CD8-positive, alpha-beta memory T cell (primary cell): Measurements from ENCODE around the gene SLC2A10. TPM values are rescaled to one million over a fixed set of nuclear protein-coding genes. Genes with fewer than 3 reads are reported as not detected.

Experiments
- CTCF ChIA-PET: fragments of 350-600 bp; sonication (Branson Sonifier 250); formaldehyde crosslinking; loops from one replicate; lab custom pipeline; 2021; ENCODE audit warnings: antibody characterized with exemption; lab: Charles Lee
- POLR2A ChIA-PET: fragments of 350-600 bp; sonication (Branson Sonifier 250); formaldehyde crosslinking; loops from one replicate; lab custom pipeline; 2021; ENCODE audit warnings: antibody characterized with exemption; lab: Charles Lee
- DNase-seq, 5 donors: peaks; one replicate each; pipeline versions ENCODE4 v3.0.0 to v3.0.0-alpha.2; 2020 to 2022; ENCODE audit warnings: mixed read lengths in 1 of 5
- H3K27ac ChIP-seq: one replicate; pipeline ENCODE4 v1.7.0; 2013; ENCODE audit warnings: low read depth, mild to moderate bottlenecking, low read length, moderate library complexity
- H3K27me3 ChIP-seq: 2 replicates; pipeline ENCODE4 v1.7.0; 2013; ENCODE audit warnings: low read length, mild to moderate bottlenecking; ENCODE audit not compliant: insufficient read depth, poor library complexity, severe bottlenecking
- H3K36me3 ChIP-seq: 2 replicates; pipeline ENCODE4 v1.7.0; 2013; ENCODE audit warnings: mild to moderate bottlenecking, low read length, moderate library complexity; ENCODE audit not compliant: insufficient read depth
- H3K4me1 ChIP-seq: 2 replicates; pipeline ENCODE4 v1.7.0; 2013; ENCODE audit warnings: mild to moderate bottlenecking, low read length, moderate library complexity; ENCODE audit not compliant: insufficient read depth
- H3K4me3 ChIP-seq: 2 replicates; pipeline ENCODE4 v1.7.0; 2013; ENCODE audit warnings: mild to moderate bottlenecking, low read length
- H3K9me3 ChIP-seq: 2 replicates; pipeline ENCODE4 v1.7.0; 2013; ENCODE audit warnings: mild to moderate bottlenecking, low read length
- H3K27ac Mint-ChIP-seq, 8 donors: one replicate each; pipeline ENCODE4 v1.8.0; 2020 to 2021; ENCODE audit warnings: mixed read lengths in 8 of 8, mild to moderate bottlenecking in 6 of 8, inconsistent platforms in 3 of 8, moderate library complexity in 3 of 8
- H3K27me3 Mint-ChIP-seq, 2 donors: one replicate each; pipeline ENCODE4 v1.8.0; 2020 to 2021; ENCODE audit warnings: mixed read lengths in 2 of 2, mild to moderate bottlenecking in 1 of 2, moderate library complexity in 1 of 2
- H3K36me3 Mint-ChIP-seq, 3 donors: one replicate each; pipeline ENCODE4 v1.8.0; 2020 to 2021; ENCODE audit warnings: mixed read lengths in 3 of 3, inconsistent platforms in 1 of 3, mild to moderate bottlenecking in 1 of 3
- H3K4me1 Mint-ChIP-seq, 3 donors: one replicate each; pipeline ENCODE4 v1.8.0; 2020 to 2021; ENCODE audit warnings: mixed read lengths in 3 of 3, inconsistent platforms in 1 of 3, mild to moderate bottlenecking in 1 of 3
- H3K4me3 Mint-ChIP-seq, 7 donors: one replicate each; pipeline ENCODE4 v1.8.0; 2020 to 2021; ENCODE audit warnings: mixed read lengths in 7 of 7, mild to moderate bottlenecking in 6 of 7, moderate library complexity in 4 of 7, inconsistent platforms in 2 of 7
- H3K9me3 Mint-ChIP-seq, 5 donors: one replicate each; pipeline ENCODE4 v1.8.0; 2020 to 2022; ENCODE audit warnings: mixed read lengths in 5 of 5, mild to moderate bottlenecking in 3 of 5, moderate library complexity in 2 of 5, inconsistent platforms in 1 of 5
- polyA plus RNA-seq: library from polyadenylated mRNA; unstranded; fragments of 300-500 nt; fragmentation: Illumina TruSeq; gene quantifications from one replicate; pipeline ENCODE4 v1.2.3, GENCODE V29; 2021
- total RNA-seq, 2 experiments: library from RNA; stranded (reverse); gene quantifications; one replicate each; pipeline ENCODE4 v1.2.3, GENCODE V29; 2021

Gene SLC2A10
- total and polyA plus RNA-seq, 3 experiments from 2014 or later, result 0.05 TPM; not detected in 2

GRCh38 chr20:46752728-46753127 is 43.3 kb downstream of the SLC2A10 start:
- H3K4me1 ChIP-seq, result no peaks in the 10 kb centered on the region
- POLR2A ChIA-PET, result no interaction called here
- H3K27ac Mint-ChIP-seq, result no peak overlapping the region
- peaks cover 12 to 36% of the 10 kb centered on the region in 2 donors for H3K27me3 Mint-ChIP-seq
- no peak overlapping the region for H3K4me3 ChIP-seq
- no peaks in the 10 kb centered on the region for H3K36me3 ChIP-seq
- H3K4me1 Mint-ChIP-seq, result no peaks in the 10 kb centered on the region
- no peaks in the 10 kb centered on the region for H3K9me3 Mint-ChIP-seq
- CTCF ChIA-PET, result interaction anchor here (1.7 kb wide), 1 partner anchor 13 kb away, joined by 4 read pairs; no protein-coding TSS in a partner anchor
- no peaks in the 10 kb centered on the region for H3K36me3 Mint-ChIP-seq
- no peak overlapping the region for H3K4me3 Mint-ChIP-seq
- no peak overlapping the region for H3K27ac ChIP-seq
- H3K9me3 ChIP-seq, result no peaks in the 10 kb centered on the region
- H3K27me3 ChIP-seq, result no peaks in the 10 kb centered on the region
- DNase-seq, result peak in 4 of 5 donors; percentile 7 to 54 (median 24)

GRCh38 chr20:46755483-46756413 is 46.3 kb downstream of the SLC2A10 start:
- Histone ChIP-seq H3K9me3 (no peaks in the 10 kb centered on the region), H3K4me3 (no peak overlapping the region), H3K27ac (no peak overlapping the region), H3K36me3 (no peaks in the 10 kb centered on the region), H3K4me1 (no peaks in the 10 kb centered on the region), H3K27me3 (no peaks in the 10 kb centered on the region)
- H3K9me3 Mint-ChIP-seq, result no peaks in the 10 kb centered on the region
- ChIA-PET POLR2A (no interaction called here), CTCF (no interaction called here)
- H3K4me3 Mint-ChIP-seq, result no peak overlapping the region
- no peak for DNase-seq
- H3K4me1 Mint-ChIP-seq, result peaks cover 5 to 7% (median 5%) of the 10 kb centered on the region in 3 donors
- peaks cover 12 to 25% of the 10 kb centered on the region in 2 donors for H3K27me3 Mint-ChIP-seq
- no peaks in the 10 kb centered on the region for H3K36me3 Mint-ChIP-seq
- peak overlapping the region in 2 of 8 donors; percentile 4 to 43 for H3K27ac Mint-ChIP-seq

- ChIA-PET CTCF (no interaction called here), POLR2A (no interaction called here)
- no peak overlapping the region for H3K27ac ChIP-seq
- DNase-seq, result no peak
- Mint-ChIP-seq H3K27ac (no peak overlapping the region), H3K4me1 (peaks cover 5 to 7% (median 5%) of the 10 kb centered on the region in 3 donors), H3K27me3 (peaks cover 7 to 29% of the 10 kb centered on the region in 2 donors), H3K9me3 (no peaks in the 10 kb centered on the region), H3K36me3 (no peaks in the 10 kb centered on the region), H3K4me3 (no peak overlapping the region)
- no peaks in the 10 kb centered on the region for H3K4me1 ChIP-seq
- H3K4me3 ChIP-seq, result no peak overlapping the region
- no peaks in the 10 kb centered on the region for H3K27me3 ChIP-seq
- no peaks in the 10 kb centered on the region for H3K36me3 ChIP-seq
- H3K9me3 ChIP-seq, result no peaks in the 10 kb centered on the region
These were observed 47.0 kb downstream of the SLC2A10 start for GRCh38 chr20:46756419-46756818.

GRCh38 chr20:46757135-46757534 is 47.7 kb downstream of the SLC2A10 start:
- no peak for DNase-seq
- Mint-ChIP-seq H3K36me3 (no peaks in the 10 kb centered on the region), H3K4me1 (peaks cover 5 to 7% (median 5%) of the 10 kb centered on the region in 3 donors), H3K27ac (no peak overlapping the region), H3K4me3 (no peak overlapping the region), H3K9me3 (no peaks in the 10 kb centered on the region), H3K27me3 (peaks cover 4 to 26% of the 10 kb centered on the region in 2 donors)
- Histone ChIP-seq H3K27me3 (no peaks in the 10 kb centered on the region), H3K36me3 (no peaks in the 10 kb centered on the region), H3K9me3 (no peaks in the 10 kb centered on the region), H3K4me3 (no peak overlapping the region), H3K4me1 (no peaks in the 10 kb centered on the region), H3K27ac (no peak overlapping the region)
- ChIA-PET CTCF (no interaction called here), POLR2A (no interaction called here)

GRCh38 chr20:46757754-46758678 is 48.6 kb downstream of the SLC2A10 start:
- peaks cover 5 to 7% (median 5%) of the 10 kb centered on the region in 3 donors for H3K4me1 Mint-ChIP-seq
- H3K27me3 Mint-ChIP-seq, result peaks cover 6 to 25% of the 10 kb centered on the region in 2 donors
- ChIA-PET CTCF (no interaction called here), POLR2A (no interaction called here)
- no peaks in the 10 kb centered on the region for H3K27me3 ChIP-seq
- H3K9me3 Mint-ChIP-seq, result no peaks in the 10 kb centered on the region
- no peaks in the 10 kb centered on the region for H3K4me1 ChIP-seq
- H3K4me3 Mint-ChIP-seq, result no peak overlapping the region
- peak; percentile 15 to 65 (median 27) for DNase-seq
- H3K27ac ChIP-seq, result no peak overlapping the region
- H3K36me3 ChIP-seq, result no peaks in the 10 kb centered on the region
- H3K9me3 ChIP-seq, result no peaks in the 10 kb centered on the region
- H3K36me3 Mint-ChIP-seq, result no peaks in the 10 kb centered on the region
- H3K4me3 ChIP-seq, result no peak overlapping the region
- no peak overlapping the region for H3K27ac Mint-ChIP-seq

GRCh38 chr20:46758929-46759669 is 49.6 kb downstream of the SLC2A10 start:
- DNase-seq, result no peak
- Mint-ChIP-seq H3K36me3 (no peaks in the 10 kb centered on the region), H3K27ac (peak overlapping the region in 2 of 8 donors; percentile 7 to 72), H3K9me3 (no peaks in the 10 kb centered on the region), H3K4me1 (peaks cover 5 to 7% (median 5%) of the 10 kb centered on the region in 3 donors), H3K27me3 (peaks cover 6 to 25% of the 10 kb centered on the region in 2 donors), H3K4me3 (no peak overlapping the region)
- no peaks in the 10 kb centered on the region for H3K36me3 ChIP-seq
- peaks cover 4% of the 10 kb centered on the region for H3K27me3 ChIP-seq
- H3K27ac ChIP-seq, result no peak overlapping the region
- POLR2A ChIA-PET, result no interaction called here
- no peak overlapping the region for H3K4me3 ChIP-seq
- H3K9me3 ChIP-seq, result no peaks in the 10 kb centered on the region
- H3K4me1 ChIP-seq, result no peaks in the 10 kb centered on the region
- CTCF ChIA-PET, result no interaction called here

GRCh38 chr20:46761566-46761965 is 52.1 kb downstream of the SLC2A10 start:
- no peak for DNase-seq
- H3K27me3 ChIP-seq, result peaks cover 4% of the 10 kb centered on the region
- H3K4me1 ChIP-seq, result no peaks in the 10 kb centered on the region
- H3K27ac ChIP-seq, result no peak overlapping the region
- no peak overlapping the region for H3K4me3 Mint-ChIP-seq
- H3K36me3 Mint-ChIP-seq, result no peaks in the 10 kb centered on the region
- H3K9me3 Mint-ChIP-seq, result no peaks in the 10 kb centered on the region
- peaks cover 5 to 7% (median 5%) of the 10 kb centered on the region in 3 donors for H3K4me1 Mint-ChIP-seq
- no peak overlapping the region for H3K4me3 ChIP-seq
- CTCF ChIA-PET, result no interaction called here
- H3K27ac Mint-ChIP-seq, result no peak overlapping the region
- no peaks in the 10 kb centered on the region for H3K36me3 ChIP-seq
- H3K27me3 Mint-ChIP-seq, result peaks cover 12 to 28% of the 10 kb centered on the region in 2 donors
- POLR2A ChIA-PET, result no interaction called here
- no peaks in the 10 kb centered on the region for H3K9me3 ChIP-seq
